22Rv1 (cell line): ENCODE results near the gene ADORA1.
A peak's percentile ranks its signal among the peaks of the same experiment; 100 is the strongest.

ENCODE experiments used
- H3K27ac ChIP-seq: fragments of 450-650 bp; 2 replicates; pipeline ENCODE4 v1.5.1; 2017
- CTCF ChIP-seq: fragments of 450-650 bp; IDR thresholded peaks from 2 replicates; pipeline ENCODE4 v1.5.1; 2017; ENCODE audit warnings: mild to moderate bottlenecking
- ZFX ChIP-seq: fragments of 450-650 bp; IDR thresholded peaks from 2 replicates; pipeline ENCODE4 v1.6.1; 2017; ENCODE audit warnings: antibody characterized with exemption, borderline replicate concordance

The ADORA1 gene

GRCh38 chr1:203162403-203162802, 34.9 kb downstream of the ADORA1 start:
- TF ChIP-seq ZFX, result no peak
- TF ChIP-seq CTCF, result no peak
- no peak overlapping the region for H3K27ac ChIP-seq

GRCh38 chr1:203163891-203164635, 36.5 kb downstream of the ADORA1 start:
- TF ChIP-seq ZFX (no peak), CTCF (no peak)
- no peak overlapping the region for H3K27ac ChIP-seq

- no peak for TF ChIP-seq CTCF
- no peak for TF ChIP-seq ZFX
- no peak overlapping the region for H3K27ac ChIP-seq
Observed at GRCh38 chr1:203165101-203165799, 37.7 kb downstream of the ADORA1 start.

- TF ChIP-seq ZFX, result no peak
- no peak for TF ChIP-seq CTCF
- no peak overlapping the region for H3K27ac ChIP-seq
Observed at GRCh38 chr1:203165800-203166161, 38.3 kb downstream of the ADORA1 start.

GRCh38 chr1:203166192-203166940, 38.8 kb downstream of the ADORA1 start:
- TF ChIP-seq ZFX (no peak), CTCF (peak; percentile 51)
- H3K27ac ChIP-seq, result no peak overlapping the region

GRCh38 chr1:203167026-203167912, 39.7 kb downstream of the ADORA1 start:
- H3K27ac ChIP-seq, result no peak overlapping the region
- TF ChIP-seq ZFX (no peak), CTCF (no peak)
